PFSK-1 (cell line): ENCODE measurements around the gene VSIG10L.

Source experiments
- POLR2AphosphoS5 ChIP-seq: IDR thresholded peaks from 2 replicates; pipeline ENCODE4 v1.6.1; 2012; ENCODE audit warnings: low read depth, mild to moderate bottlenecking, control low read depth, low read length, moderate library complexity
- REST ChIP-seq, 2 experiments: IDR thresholded peaks; 2 replicates each; pipeline versions ENCODE4 v1.6.1 to v1.8.0; 2011 to 2012; ENCODE audit warnings: low read depth in 2 of 2, low read length in 2 of 2, control low read depth in 1 of 2, inconsistent platforms in 1 of 2, mild to moderate bottlenecking in 1 of 2, moderate library complexity in 1 of 2; ENCODE audit not compliant: insufficient read depth in 1 of 2
- TAF1 ChIP-seq: IDR thresholded peaks from 2 replicates; pipeline ENCODE4 v1.6.1; 2012; ENCODE audit warnings: low read length, control low read depth, borderline replicate concordance; ENCODE audit not compliant: insufficient read depth

GRCh38 chr19:51330366-51330765 lies 11.6 kb downstream of the VSIG10L start:
- TF ChIP-seq REST (IDR thresholded peaks at IDR 0.05; ENCODE audit: insufficient read depth in 1 of 2, low read depth in 2 of 2, low read length in 2 of 2): no peak
- no peak for TF ChIP-seq POLR2AphosphoS5
- no peak for TF ChIP-seq TAF1
